ENCODE data around the gene CUX1. TPM values are rescaled to one million over a fixed set of nuclear protein-coding genes. Genes with fewer than 3 reads are reported as not detected.
"Not testable (repeated sequence)": the region's sequence is repeated elsewhere in the genome, so short reads cannot be mapped to it uniquely, and the experiment has no call there.

The CUX1 gene
- polyA plus RNA-seq, 10 donors = 32.2 to 51.8 (median 40.3) TPM

DNA sequence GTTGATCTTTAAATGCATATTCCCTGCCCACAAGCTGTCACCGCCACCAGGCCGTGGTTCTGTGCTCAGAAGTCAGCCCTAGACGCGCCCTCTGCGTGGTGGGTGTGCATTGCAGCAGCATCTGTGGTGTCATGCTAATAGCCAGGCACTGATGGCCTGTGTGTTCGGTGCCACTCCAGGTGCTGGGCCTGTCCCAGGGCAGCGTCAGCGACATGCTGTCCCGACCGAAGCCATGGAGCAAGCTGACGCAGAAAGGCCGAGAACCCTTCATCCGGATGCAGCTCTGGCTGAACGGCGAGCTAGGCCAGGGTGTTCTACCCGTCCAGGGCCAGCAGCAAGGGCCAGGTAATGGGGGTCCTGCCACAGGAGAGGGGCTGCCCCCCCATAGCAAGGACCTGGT is 386.8 kb downstream of the CUX1 start:
- no peak for DNase-seq

DNA sequence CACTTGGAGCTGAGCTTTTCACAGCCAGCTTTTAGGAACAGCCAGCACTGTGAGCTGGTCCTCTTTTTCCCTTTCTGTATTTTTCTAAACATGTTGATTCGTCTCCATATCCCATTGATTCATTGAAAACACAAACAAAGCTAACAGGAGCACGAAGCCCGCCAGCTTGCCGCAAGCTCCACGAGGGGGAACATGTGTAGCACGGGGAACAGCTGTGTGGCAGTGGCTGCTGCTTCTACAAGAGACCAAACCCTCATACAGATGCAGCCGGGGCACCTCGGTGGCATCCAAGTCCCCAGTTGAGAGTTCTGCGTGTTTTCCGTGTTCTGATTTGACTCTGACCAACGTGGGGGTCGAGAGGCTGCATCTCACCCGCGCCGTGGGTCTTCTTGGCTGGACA is 388.5 kb downstream of the CUX1 start:
- DNase-seq = no peak

DNA sequence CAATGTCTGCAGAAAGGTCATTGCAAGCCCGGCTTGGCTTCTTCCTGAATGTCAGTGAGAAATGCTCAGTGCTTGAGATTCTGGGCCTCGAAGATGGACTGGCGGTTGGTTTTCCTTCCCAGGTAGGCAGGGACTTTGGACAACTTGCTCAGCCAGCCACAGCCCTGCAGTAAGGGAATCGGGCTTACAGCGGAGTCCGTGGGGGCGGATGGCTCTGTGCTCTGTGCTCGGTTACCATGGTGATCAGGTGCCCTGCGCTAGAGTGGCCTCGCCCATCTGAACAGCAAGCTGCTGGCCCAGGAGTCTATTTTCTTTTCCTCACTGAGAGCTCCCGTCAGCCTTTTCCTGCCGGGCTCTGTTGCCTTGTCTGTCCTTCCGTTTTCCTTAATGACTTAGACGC is 391.4 kb downstream of the CUX1 start:
- no peak for DNase-seq

DNA sequence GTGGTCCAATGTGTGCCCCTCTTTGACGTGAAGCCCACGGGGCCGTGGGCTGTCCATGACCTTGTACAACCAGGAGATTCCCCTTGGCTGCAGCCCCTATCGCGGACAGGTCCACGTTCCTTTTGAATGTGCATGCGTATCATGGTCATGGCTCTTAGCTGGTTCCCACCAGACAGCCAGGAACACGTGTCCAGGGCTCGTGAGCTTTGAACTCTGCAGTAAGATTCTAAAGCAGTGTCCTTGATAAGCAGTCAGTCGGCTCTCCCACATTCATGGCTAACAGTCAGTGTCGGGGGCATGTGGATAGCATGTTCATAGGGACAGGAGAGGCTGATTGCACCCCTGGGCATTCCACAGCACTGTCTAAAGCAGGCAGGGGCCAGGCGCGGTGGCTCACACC is 393.4 kb downstream of the CUX1 start:
- no peak for DNase-seq

DNA sequence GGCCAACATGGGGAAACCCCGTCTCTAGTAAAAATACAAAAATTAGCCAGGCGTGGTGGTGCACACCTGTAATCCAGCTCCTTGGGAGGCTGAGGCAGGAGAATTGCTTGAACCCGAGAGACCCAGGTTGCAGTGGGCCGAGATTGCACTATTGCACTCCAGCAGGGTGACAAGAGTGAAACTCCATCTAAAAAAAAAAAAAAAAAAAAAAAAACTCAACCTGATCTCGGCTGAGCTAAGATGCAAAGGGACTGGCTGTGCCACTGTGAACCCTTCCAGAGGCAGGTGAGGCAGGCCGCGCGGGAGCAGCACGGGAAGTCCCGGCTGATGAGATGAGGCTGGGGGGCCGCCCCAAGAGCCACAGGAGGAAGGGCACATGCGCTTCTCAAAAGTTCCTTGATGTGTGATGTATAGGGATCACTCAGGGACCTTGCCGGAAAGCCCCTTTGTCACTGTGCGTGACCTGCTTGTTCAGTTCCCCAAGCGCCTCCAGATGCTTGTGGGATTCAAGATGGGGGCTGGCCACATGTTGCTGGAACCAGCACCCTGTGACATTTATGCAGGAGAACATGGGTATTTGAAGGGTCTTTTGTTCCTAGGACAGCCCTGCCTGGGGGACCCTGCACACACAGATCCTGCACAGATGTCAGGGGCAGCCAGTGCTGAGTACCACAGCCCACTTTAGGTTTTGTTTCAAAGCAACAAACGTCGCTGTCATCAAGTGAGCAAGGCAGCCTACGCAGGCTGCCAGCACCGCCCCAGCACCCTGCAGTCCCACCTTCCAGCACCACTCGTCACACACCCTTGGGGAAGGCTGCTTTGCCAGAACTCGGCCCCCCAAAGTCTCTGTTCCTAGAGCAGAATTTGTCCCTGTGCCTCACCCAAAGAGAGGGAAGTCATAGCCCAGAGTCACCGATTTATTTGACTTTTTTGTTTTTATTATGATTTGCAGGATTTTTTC is 394.4 kb downstream of the CUX1 start:
- DNase-seq = no peak

DNA sequence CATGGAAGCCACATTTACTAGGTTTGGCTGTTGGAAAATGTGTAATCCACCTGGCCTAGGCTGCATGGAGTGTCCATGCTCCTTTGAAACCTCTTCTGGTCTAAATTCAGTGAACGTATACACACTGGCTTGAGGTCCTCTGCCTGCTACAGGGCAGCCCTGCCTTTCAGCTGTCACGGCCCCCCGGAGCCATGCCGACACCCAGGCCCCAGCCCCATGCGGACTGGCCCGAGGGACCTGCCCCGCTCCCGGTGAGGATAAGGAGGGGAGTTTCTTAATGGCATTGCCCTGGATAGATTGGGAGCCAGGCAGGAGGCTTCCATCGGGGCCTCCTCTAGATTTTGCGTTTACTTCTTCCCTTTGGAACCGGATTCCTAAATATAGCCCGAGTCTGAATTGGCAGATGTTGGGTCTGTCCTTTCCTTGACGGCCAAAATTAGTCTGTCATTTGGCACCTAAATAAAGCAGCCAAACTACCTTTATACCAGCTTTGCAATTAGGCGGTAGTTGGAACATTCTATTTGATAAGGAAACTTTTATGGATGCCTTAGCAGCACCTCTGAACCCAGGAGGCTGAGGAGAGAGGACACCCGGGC is 397.1 kb downstream of the CUX1 start:
- no peak for DNase-seq

DNA sequence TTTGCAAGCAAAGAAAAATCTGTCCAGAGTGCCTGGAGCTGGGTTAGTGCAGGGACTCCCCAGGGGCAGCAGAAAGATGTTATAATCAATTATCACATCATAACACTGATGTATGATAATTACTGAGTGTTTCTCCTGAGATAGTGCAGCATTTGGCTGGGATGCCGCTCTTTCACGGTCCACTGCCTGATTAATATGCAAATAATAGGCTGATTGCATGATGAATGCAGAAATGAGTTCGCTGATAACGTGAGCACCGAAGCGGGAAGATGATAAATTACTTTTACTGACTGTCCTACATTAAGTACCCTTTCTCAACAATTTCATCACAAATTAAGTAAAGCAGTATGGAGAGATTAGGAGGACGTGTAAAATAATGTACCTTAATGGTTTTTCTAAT is 397.8 kb downstream of the CUX1 start:
- no peak for DNase-seq

DNA sequence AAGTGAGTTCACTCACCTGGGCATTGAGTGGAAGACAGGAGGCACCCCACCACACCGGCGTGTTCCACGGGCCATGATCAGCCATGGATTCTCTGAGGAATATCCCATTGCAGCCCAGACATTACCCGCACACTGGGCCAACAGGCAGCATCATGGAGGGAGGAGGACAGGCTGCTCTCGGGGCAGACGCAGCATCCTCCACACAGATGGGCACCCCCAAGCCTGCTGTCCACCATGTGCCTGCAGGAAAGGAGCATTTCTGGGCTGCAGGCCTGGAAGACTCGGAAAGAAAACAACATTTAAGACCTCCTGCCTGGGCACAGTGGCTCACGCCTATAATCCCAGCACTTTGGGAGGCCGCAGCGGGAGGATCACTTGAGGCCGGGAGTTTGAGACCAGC is 398.3 kb downstream of the CUX1 start:
- DNase-seq = no peak

DNA sequence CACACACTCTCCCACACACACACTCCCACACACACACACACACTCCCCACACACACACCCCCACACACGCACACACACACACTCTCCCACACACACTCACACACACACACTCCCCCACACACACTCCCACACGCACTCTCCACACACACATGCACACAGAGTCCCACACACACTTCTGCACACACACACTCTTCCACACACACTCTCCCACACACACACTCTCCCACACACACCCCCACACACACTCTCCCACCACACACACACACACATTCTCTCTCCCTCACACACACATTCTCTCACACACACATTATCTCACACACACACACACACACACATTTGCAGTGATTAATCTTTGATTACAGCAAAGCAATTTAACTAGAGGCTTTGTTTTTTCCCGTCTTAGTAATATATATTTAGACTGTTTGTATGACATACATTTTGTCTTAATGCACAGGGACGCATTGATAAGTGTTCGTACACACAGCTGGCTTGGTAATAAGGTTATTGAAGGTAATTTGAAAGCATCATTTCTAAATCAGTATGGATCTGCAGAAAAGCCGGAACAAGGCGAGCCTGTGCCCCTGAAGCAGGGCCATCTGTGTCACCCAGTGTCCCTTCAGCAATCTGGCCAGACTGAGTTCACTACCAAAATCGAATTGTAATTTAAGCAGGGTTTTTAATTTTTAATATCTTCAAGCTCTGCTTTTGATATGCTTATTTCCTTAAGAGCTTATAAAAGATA is 399.3 kb downstream of the CUX1 start:
- no peak for DNase-seq

DNA sequence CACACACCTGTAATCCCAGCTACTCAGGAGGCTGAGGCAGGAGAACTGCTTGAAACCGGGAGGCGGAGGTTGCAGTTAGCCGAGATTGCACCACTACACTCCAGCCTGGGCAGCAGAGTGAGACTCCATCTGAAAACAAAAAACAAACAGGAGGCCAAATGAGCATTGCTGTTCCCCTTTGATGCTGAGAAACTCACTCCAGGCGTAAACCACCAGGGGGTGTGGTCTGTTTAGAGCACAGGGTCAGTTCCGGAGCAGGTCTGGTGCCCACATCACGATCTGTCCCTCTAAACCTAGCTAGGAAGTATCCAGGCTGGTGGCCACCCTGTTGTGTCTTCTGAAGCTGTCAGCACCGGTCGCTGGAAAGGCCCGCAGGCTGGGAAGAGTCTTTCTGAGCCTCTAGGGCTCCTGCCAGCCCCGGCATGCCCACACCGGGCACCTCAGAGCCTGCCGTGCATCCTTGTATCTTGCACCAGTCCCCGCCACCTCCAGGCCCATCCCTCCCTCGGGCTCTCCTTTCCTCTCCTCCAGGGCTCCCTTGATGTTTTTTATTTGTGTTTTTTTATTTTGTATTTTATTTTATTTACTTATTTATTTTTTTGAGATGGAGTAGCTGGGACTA is 402.9 kb downstream of the CUX1 start:
- no peak for DNase-seq

DNA sequence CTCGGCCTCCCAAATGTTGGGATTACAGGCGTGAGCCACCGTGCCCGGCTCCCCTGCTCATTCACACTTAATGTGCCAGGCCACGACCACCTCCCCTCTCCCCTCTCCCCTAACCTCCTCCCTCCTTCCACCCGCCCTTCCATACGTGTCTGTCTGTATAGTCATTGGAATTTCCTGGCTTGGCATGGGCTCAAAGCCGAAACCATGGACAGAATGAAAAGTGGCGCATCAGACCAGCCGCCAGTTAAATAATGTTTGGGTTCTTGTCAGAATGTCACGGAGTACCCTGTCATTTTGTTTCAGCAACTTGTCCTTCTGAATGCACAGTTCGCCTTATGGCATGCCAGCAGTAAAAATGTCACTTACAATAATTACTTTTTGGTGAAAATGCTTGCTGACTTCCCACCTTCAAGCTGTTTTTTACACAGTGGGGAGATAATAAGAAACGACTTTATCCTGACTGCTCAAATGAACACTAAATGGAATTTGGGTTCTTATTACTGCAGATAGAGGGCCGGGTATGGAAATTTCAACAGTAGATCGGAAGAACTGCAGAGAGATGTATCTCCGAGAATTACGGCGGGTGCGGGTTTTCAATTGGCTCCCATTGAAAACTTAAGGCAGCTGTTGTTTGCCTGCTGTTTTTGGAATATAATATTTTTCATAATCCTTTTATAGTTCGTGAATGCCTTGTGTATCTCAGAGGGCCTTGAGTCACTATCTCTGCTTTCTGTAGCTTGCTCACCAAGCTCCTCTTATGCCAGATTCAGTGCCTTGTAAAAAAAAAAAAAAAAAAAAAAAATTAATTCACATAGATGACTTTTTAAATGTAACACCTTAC is 403.8 kb downstream of the CUX1 start:
- peak; percentile 9 to 66 (median 41) for DNase-seq

DNA sequence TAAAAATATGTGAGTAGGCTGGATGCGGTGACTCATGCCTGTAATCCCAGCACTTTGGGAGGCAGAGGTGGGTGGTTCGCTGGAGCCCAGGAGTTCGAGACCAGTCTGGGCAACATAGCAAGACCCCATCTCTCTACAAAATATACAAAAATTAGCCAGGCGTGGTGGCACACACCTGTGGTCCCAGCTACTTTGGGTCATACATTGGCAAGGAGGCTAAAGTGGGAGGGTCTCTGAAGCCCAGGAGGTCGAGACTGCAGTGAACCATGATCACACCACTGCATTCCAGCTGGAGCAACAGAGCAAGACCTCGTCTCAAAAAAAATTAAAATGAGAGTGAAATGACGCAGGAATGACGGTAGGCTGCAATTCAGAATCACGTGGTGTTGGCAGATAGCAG is 404.5 kb downstream of the CUX1 start:
- no peak for DNase-seq

DNA sequence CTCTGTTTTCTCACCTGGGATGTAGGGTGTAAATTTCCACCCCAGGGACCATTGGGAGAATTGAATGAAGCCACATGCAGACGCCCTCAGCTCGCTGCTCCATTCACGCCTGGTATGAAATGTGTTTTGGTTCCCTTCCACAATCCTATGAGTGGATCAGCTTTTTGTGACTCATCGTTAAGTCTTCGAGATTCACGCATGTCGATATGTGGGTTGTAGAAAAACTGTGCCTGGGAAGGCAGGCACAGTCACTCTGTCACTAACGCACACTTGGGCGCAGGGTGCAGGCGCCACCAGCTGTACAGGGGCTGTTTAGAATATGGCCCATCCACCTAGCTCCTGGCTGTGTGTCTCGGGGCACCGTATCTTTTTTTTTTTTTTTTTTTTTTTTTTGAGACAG is 405.0 kb downstream of the CUX1 start:
- no peak for DNase-seq

DNA sequence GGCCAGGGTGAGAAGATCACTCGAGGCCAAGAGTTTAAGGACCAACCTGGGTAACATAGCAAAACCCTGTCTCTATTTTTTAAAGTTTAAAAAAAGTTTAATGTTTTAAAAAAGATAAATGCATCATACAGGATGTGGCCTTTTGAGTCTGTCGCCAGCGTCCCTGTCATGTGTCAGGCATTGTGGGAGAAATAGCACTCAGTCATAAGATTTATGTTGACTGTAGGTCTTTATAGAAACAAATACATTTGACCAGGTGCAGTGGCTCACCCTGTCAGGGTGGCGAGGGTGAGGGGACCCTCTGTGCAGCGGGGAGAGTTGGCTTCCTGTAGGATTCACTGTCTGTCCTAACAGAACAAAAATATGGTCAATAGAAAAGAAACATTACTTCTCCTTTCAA is 405.8 kb downstream of the CUX1 start:
- DNase-seq = no peak

DNA sequence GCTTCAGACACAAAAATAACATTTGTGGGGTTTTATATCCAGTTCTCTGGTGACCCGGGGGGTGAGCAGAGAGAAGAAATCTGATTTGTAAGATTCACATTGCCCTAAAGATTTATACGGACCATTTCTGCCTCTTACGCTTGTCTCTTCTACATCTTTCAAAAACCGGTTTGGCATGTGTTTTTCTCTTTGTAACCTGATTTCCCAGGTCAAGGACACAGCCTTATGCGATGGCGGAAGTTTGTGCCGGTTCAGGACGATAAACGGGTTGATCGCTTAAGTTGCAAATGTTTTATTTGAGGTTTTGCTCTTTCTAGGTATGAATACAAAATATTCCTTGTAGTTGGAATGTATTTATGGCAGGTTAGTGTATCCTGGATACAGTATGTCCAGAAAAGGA is 407.6 kb downstream of the CUX1 start:
- DNase-seq = no peak

DNA sequence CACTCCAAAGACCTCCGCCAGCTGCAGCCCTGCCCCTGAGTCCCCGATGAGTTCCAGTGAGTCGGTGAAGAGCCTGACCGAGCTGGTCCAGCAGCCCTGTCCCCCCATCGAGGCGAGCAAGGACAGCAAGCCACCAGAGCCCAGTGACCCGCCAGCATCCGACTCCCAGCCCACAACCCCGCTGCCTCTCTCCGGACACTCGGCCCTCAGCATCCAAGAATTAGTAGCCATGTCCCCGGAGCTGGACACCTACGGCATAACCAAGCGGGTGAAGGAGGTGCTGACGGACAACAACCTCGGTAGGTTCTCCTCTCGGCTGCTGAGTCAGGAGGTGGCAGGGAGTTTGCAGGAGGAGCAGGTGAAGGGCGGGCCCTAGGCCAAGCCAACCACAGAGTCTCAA is 409.9 kb downstream of the CUX1 start:
- no peak for DNase-seq

DNA sequence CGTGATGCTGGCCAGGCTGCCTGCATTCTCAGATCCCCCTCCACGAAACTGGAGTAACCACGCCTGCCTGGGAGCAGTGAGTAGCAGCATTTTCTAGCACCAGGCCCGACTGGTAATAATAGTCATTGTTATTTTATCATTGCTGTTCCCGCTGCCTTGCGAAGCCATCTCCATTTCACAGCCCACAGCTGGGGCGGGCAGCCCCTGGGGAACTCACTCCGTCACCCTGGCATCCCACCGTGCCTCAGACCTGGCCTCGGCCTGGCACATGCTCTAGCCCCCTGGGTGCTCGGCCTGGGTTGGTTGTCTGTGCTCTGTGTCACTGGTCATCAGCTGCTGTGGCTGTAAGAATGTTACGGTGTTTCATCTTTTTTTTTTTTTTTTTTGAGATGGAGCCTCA is 411.5 kb downstream of the CUX1 start:
- no peak for DNase-seq

DNA sequence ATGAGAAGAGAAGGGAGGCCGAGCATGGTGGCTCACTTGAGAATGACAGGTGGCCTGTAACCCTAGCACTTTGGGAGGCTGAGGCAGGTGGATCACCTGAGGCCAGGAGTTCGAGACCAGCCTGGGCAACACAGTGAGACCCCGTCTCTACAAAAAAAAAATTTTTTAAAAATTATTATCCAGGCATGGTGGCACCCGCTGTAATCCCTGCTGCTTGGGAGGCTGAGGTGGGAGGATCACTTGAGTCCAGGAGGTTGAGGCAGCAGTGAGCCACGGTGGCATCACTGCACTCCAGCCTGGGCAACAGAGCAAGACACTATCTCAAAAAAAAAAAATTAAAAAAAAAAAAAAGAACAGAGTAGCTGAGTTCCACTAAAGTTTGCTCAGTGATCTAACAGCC is 412.7 kb downstream of the CUX1 start:
- DNase-seq = not testable (repeated sequence)

DNA sequence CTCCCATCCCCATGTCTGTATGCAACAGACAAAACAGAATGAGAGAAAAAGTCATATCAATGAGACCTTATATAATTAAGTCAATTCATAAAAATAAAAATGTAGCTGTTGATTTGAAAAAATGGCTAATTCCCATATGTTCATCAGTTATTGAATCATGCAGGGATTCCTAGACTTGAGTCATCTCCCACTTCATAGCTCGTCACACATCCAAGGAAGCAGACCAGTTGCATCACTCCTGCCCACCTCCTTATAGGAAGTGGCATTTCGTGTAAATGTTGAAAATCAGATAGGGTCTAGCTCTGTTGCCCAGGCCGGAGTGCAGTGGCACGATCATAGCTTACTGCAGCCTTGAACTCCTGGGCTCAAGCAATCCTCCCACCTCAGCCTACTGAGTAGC is 413.2 kb downstream of the CUX1 start:
- no peak for DNase-seq

DNA sequence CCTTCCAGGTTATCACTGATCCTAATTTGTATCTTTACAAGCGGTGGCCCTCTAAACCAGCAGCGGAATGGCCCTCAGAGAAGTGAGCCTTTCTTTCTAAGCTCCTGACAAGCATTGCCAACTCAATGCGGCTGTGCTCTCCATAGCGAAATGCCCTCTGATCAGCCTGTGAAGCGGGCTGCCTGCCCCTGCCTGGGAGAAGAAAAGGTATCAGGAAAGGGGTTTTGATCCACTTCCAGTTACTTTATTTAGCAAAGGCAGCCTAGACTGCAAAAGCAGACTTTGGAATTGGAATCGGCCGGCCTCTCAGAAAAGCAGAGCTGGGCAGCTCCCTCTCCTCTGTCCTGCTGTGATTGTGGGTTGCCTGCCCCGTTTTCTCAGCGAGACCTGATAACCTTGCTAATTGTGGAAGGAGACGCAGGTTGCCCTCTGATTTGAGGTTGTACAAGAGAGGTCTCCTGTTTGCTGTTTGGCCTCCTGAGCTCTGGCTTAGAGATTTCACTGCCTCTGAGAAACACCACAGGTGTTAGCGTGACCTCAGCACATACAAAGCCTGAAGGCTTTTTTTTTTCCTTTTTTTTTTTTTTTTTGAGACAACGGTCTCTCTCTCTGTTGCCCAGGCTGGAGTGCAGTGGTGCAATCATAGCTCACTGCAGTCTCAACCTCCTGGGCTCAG is 415.3 kb downstream of the CUX1 start:
- DNase-seq = no peak

DNA sequence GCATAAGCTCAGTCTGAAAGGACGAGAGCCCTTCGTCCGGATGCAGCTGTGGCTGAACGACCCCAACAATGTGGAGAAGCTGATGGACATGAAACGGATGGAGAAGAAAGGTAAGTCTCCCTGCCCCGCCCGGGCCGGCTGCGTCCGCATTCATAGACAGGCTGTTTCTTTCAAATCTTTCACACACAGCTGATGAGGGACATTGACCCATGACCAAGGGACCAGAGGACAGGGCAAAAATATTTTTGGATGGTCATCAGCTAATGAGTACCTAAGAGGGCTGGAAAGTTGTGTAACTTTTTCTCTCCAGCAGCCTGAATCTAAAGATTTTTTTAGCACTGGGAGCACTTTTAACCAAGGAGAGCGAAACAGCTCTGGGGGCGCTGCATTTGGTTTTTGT is 416.7 kb downstream of the CUX1 start:
- no peak for DNase-seq

Data from muscle of back (tissue), 11 donors.